NB4 (cell line): ENCODE data around the gene ALPL.

Experiments used
- CTCF ChIP-seq: IDR thresholded peaks from one replicate; pipeline ENCODE4 v1.5.1; 2012; ENCODE audit warnings: low read depth, low read length
- POLR2A ChIP-seq: IDR thresholded peaks from 2 replicates; pipeline ENCODE4 v1.6.1; 2011; ENCODE audit warnings: mild to moderate bottlenecking; ENCODE audit not compliant: insufficient read length; ENCODE audit errors: extremely low read depth

- no peak for TF ChIP-seq CTCF
- no peak for TF ChIP-seq POLR2A
Measured at GRCh38 chr1:21597753-21598152, 88.5 kb downstream of the ALPL start.
